ENCODE data around the gene BTBD1.

The BTBD1 gene

GRCh38 chr15:83066734-83067637 is at the start of gene BTBD1:
TSS of gene BTBD1 (minus strand) at chr15:83067252. CDS start at chr15:83067151, 101 bp downstream.
- DNase-seq (ENCODE audit: low read depth in 3 of 3, low spot score in 1 of 3), result peak; percentile 42 to 75 (median 48)

DNA sequence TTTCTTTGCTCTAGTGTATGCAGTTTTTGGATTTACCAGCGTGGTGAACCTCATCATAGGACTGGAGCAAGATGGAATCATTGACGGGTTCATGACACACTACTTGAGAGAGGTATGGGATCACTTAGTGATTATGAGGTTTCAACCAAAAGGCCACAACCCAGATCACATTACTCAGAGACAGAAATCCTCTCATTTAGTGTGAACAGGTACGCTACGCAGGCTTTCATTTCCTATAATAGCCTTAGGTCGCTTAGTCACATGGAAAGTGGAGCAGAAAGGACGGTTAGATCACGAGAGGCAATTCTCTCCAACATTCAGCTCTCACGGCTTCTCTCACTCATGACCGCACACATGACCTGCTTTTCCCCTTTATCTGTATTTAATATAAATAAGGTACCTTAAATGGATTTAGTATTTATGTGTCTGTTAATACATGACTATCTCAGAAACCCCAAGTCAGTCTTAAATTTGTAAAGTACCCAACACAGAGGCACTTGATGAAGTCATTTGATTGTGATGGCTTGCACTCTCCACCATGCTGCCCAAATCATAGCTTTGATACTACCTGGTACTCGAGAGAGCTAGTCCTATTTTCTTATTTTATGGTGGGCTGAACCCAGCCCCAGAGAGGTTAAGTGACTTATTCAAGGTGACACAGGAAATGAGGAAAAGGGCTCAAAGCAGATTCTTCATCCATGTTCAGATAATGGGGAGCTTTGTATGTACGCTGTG is 48.9 kb upstream of the BTBD1 start:
- no peak for DNase-seq (ENCODE audit: low read depth in 3 of 3, low spot score in 1 of 3)

DNA sequence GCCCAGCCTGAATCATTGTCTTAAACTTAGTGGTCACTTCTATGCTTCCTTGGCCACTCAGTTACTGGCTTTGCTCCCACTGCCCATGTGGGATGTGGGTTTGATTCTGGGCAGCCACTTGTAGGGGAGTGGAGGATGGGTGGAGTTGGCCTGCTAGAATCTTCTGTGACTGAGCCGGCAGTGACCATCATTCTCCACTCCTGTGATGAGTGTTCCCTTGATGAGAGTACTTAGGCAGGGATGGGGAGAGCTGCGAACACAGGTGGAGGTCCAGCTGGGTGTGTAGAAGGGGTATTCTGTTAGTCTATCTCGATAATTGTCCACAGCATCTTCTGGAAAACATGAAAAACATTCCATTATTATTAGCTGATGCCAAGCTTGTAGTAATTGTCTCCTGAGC is 48.4 kb upstream of the BTBD1 start:
- DNase-seq (ENCODE audit: low read depth in 3 of 3, low spot score in 1 of 3), result no peak

DNA sequence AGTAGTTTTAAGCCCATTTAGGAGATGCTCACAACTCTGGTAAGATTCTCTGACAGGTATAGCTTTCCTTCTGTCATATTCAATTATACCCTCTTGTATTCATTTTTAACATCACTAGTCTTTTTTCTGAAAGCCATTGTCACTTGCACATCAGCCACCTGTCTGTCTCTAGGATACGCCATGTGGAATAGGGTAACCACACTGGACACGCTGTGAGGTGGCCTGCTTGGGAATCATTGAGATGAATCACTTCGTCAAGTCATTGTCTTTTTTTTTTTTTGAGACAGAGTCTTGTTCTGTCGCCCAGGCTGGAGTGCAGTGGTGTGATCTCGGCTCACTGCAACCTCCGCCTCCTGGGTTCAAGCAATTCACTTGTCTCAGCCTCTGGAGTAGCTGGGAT is 47.8 kb upstream of the BTBD1 start:
- DNase-seq (ENCODE audit: low read depth in 3 of 3, low spot score in 1 of 3), result no peak

DNA sequence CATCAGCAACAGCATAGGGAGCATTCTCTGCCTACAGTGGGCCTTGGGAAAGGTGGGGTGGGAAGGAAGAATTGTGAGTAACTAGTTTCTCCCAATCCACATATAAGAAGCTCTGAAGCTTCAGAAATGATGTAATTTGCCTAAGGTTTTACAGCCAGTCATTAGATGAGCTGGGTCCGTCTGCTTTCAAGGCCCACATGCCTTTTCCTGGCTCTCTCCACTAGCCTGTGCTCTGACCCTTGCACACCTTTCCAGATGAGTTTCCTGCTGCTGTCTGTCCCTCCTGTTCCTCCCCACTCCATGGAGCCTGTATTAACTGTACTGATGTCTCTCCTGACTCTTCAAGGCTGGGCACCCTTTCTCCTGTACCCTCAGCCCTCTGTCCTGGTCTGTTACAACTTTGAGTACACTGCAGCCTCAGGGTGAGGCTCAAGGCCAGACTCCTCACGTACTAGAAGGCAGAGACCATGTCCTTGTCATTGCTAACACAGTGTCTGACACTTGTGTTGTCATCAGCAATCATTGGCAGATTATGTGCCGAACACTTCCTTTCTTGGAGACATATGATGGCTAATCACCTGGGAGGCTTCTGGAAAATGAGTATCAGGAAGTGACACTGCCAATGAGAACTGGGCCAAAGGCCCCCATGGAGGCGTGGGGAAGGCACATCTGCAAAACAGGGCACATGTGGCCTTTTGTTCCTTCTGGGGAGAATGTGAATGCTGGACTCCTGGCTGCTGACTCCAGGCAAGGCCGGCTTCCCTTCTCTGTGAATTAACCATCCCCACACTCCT is 47.0 kb upstream of the BTBD1 start:
- DNase-seq (ENCODE audit: low read depth in 3 of 3, low spot score in 1 of 3), result no peak

DNA sequence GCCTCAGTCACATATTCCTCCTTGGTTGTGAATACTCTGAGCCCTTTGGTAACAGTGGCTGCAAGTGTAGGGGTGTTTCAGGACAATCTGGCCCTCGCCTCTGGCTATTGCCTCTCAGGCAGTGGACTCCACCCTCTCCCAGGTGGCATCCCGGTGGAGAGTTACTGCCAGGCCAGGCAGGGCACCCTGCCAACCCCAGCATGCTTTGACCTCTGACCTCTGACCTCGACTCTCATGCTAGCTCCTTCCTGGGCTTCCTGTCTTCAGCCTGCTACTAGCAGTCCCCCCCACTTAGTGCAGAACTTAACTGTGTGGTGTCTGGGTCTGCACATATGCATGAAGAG is 45.9 kb upstream of the BTBD1 start:
- DNase-seq (ENCODE audit: low read depth in 3 of 3, low spot score in 1 of 3), result no peak

DNA sequence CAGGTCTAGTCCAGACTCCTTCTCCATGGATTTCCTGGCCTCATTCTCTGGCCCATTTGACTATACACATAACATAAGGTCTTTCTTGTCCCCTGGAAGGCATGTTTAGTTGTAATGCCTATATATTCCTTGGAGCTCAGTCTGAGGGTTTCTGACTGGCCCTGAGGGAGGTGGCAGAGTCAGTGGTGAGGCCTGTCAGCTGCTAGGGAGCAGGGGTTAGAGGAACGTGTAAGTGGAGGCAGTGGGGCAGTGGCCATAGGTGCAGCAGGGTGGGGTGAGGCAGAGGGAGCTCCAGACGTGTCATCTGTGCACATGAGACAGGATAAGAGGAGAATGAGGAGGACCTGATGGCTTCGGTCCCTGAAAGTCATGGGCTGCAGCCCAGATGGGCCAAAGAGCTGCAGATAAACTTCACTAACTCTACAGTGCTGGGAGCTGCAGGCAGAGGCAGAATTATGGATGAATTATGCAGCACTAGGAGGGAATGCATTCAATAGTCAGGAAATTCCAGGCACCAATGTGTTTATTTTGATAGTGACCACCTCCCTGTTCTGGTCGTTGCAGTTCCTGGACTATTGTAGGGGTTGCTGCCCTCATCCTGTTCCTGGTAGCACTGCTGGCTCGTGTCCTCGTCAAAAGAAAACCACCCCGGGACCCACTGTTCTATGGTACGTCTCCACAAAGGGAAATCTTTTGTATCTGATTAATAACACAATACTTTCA is 45.3 kb upstream of the BTBD1 start:
- no peak for DNase-seq (ENCODE audit: low read depth in 3 of 3, low spot score in 1 of 3)

GRCh38 chr15:83111149-83111548 is 44.1 kb upstream of the BTBD1 start:
- DNase-seq (ENCODE audit: low read depth in 3 of 3, low spot score in 1 of 3), result no peak

- DNase-seq (ENCODE audit: low read depth in 3 of 3, low spot score in 1 of 3), result no peak
These were observed 43.3 kb upstream of the BTBD1 start for GRCh38 chr15:83110381-83110780.

GRCh38 chr15:83109532-83109931 is 42.5 kb upstream of the BTBD1 start:
- DNase-seq (ENCODE audit: low read depth in 3 of 3, low spot score in 1 of 3), result no peak

DNA sequence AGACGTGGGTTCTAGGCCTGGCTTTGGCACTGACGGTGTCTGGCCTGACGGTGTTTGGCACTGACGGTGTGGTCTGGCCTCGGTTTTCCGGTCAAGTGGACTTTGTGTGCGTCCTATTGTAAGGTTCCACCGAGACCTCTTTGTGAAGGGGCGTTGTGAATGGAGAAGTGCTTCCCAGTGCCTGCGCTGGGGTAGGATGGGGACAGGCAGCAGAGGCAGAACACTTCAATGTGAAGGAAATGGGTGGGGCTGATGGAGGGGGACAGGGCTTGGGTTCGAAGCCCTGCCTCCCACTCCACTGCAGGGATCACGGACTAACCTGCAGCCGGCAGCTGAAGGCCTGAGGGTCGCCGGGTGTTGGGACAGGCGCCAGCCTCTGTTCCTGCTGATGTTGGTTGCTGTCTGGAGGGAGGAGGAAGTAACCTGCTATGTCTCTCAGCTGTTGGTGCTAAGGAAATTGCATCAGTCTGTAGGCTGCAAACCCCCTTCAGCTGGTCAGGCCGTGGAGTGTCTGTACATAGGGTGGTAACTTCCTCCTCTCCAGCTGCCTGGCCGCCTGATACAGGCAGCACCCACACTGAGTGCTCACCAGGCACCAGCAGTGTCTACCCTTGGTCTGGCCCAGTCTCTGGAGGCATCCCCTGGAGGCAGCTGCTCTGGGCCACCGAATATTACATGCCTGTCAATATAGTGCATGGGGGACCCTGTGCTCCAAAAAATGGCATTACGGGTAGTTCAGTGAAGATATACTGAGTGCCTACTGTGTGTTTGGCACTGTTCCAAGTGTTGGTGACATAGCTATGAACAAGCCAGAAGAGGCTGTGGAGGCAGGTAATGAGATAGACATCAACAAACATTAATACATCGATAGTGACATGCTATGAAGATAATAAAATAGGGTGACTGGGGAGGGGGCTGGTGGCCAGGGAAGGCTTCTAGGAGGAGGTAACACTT is 41.5 kb upstream of the BTBD1 start:
- DNase-seq (ENCODE audit: low read depth in 3 of 3, low spot score in 1 of 3), result no peak

DNA sequence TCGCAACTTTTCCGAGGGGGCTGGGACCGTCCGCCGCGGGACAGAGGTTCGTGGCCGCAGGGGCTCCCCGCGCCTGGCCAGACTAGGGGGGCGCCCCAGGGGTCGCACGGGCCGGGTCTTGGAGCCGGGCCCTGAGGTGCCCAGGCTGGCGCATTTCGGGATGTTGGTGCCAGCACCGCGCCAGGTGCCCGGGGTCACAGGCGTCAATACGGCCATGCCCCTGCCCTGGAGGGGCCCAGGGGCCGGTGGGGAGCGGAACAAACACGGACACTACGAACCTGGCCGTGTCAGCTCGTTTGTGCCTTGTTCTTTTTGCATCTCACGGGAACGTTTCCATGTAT is 40.8 kb upstream of the BTBD1 start:
- no peak for DNase-seq (ENCODE audit: low read depth in 3 of 3, low spot score in 1 of 3)

DNA sequence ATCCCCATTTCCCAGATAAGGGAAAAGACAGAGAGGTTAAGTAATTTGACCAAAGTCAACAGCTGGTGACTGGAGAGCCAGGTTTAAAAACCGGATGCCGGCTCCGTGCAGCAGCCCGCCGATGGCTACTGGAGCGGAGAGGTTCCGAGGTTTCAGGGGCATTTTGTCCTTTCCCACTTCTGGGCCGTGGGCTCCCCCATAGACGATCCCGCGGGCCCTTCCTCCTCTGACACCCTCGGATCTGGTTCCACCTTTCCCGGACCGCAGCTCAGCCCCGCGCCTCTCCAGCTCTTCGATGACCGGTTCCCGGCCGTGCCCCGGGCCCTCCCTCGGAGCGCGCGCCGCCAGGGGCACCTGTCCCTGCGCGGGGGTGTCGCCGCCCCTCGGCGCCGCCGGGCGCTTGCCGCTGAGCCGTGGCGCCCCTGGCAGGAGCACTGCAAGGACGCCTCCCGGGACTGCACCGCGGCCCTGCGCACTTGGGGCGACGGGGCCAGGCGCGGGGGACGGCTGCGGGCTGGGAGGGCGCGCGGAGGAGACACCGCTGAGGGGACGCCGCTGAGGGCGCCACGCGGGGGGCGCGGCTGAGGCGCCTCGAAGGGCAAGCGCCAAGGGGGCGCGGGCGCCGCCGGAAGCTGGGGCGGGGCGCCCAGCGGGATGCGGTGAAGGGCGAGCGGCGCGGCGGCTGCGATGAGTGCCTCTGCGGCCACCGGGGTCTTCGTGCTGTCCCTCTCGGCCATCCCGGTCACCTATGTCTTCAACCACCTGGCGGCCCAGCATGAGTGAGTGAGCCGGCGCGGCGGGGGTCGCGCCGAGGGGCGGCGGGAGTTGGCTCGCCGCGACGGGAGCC is 40.2 kb upstream of the BTBD1 start, which contains the start of gene TM6SF1:
Gene TM6SF1, plus strand, starts transcription at position 652 of the 847 bp plus-strand sequence. Its CDS starts 36 bp downstream, at position 688.
- no peak for DNase-seq (ENCODE audit: low read depth in 3 of 3, low spot score in 1 of 3)

GRCh38 chr15:83105440-83105839 is 38.4 kb upstream of the BTBD1 start:
- no peak for DNase-seq (ENCODE audit: low read depth in 3 of 3, low spot score in 1 of 3)

GRCh38 chr15:83104141-83104540 is 37.1 kb upstream of the BTBD1 start:
- DNase-seq (ENCODE audit: low read depth in 3 of 3, low spot score in 1 of 3), result no peak

DNA sequence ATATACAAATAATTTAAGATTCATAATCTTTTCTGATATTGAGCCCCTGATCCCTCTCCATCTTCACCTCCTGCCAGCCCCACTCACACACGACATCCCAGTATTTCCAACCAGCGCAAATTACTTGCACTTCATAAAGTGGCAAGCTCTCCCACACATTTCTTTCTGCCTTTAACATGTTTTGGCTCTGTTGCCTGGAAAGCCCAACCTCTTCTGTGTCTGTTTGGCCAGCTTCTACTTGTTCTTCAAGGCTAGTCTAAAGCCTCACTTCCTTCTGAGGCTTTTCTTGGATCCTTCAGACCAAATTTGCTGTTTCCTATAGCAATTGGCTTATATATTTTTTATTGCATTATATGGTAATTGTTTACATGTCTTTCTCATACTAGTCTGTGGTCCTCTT is 35.3 kb upstream of the BTBD1 start:
- DNase-seq (ENCODE audit: low read depth in 3 of 3, low spot score in 1 of 3), result no peak

DNA sequence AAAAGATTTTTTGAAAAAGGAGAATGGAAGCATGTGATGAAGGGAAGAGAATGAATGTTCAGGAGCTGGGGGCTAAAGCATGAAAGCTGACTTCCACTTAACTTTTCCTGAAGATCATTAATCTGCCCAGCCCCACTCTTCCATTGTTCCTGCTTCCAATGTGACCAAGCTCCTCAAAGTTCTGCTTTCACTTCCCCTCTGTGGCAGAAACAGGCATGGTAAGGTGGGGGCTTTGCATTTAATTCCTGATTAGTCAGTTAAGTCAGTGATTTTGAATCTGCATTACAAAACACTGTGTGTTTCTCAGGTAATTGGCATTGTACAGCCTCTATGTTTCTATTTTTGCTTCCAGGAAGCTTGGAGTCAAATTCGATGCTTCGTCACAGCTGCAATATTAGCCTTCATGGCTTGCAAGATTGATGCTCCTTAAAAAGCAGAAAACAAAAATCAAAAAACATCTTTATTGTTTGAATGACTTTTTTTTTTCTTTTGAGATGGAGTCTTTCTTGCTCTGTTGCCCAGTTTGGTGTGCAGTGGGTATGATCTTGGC is 33.1 kb upstream of the BTBD1 start:
- DNase-seq (ENCODE audit: low read depth in 3 of 3, low spot score in 1 of 3), result no peak

GRCh38 chr15:83099290-83099689 is 32.2 kb upstream of the BTBD1 start:
- no peak for DNase-seq (ENCODE audit: low read depth in 3 of 3, low spot score in 1 of 3)

DNA sequence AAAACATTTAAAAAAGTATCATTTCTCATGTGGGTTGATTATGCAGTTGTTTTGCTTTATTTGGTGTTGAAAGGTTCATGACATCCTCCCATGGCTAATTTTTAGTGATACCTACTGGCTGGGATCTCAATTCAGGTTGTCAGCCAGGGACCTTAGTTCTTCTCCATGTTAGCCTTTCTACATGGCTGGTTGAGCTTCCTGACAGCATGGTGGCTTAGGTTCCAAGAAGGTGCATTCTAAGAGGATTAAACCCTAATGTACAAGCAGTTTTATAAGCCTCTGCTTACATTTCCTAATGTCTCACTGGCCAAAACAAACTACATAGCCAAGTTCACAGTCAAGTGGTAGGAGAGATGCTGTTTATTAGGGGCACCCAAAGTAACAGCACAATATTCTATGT is 31.0 kb upstream of the BTBD1 start:
- DNase-seq (ENCODE audit: low read depth in 3 of 3, low spot score in 1 of 3), result no peak
